Osteoblast (primary cell): ENCODE data around the gene CRAMP1. TPM values are rescaled to one million over a fixed set of nuclear protein-coding genes. Genes with fewer than 3 reads are reported as not detected.
A peak's percentile ranks its signal among the peaks of the same experiment; 100 is the strongest.

Experiments used
- DNase-seq: peaks from one replicate; pipeline ENCODE4 v3.0.0; 2011; ENCODE audit warnings: low spot score, mixed read lengths; ENCODE audit not compliant: insufficient read length; ENCODE audit errors: missing footprints
- H2AFZ ChIP-seq: 2 replicates; pipeline ENCODE4 v1.6.0; 2011; ENCODE audit warnings: mild to moderate bottlenecking, low read length
- H3K27ac ChIP-seq: 2 replicates; pipeline ENCODE4 v1.5.1; 2011; ENCODE audit warnings: mild to moderate bottlenecking, low read depth, low read length, moderate library complexity
- H3K27me3 ChIP-seq: 2 replicates; pipeline ENCODE4 v1.6.0; 2012; ENCODE audit warnings: mild to moderate bottlenecking, control low read depth, inconsistent platforms, low read length, moderate library complexity; ENCODE audit not compliant: insufficient read depth
- H3K36me3 ChIP-seq: 2 replicates; pipeline ENCODE4 v1.5.1; 2011; ENCODE audit warnings: mild to moderate bottlenecking, low read length, control low read depth, moderate library complexity; ENCODE audit not compliant: insufficient read depth
- H3K4me1 ChIP-seq: 2 replicates; pipeline ENCODE4 v1.5.1; 2011; ENCODE audit warnings: mild to moderate bottlenecking, low read length, control low read depth, moderate library complexity; ENCODE audit not compliant: insufficient read depth
- H3K4me2 ChIP-seq: 2 replicates; pipeline ENCODE4 v1.6.0; 2011; ENCODE audit warnings: mild to moderate bottlenecking, low read length; ENCODE audit not compliant: insufficient read depth
- H3K4me3 ChIP-seq: fragments of 200-600 bp; sonication (generic); 3 replicates; pipeline ENCODE4 v1.5.1; 2012; ENCODE audit warnings: mild to moderate bottlenecking, low read length, inconsistent platforms; ENCODE audit not compliant: insufficient read depth
- H3K79me2 ChIP-seq: 2 replicates; pipeline ENCODE4 v1.6.0; 2012; ENCODE audit warnings: mild to moderate bottlenecking, low read length, control low read depth, inconsistent platforms; ENCODE audit not compliant: insufficient read depth
- H3K9me3 ChIP-seq: 2 replicates; pipeline ENCODE4 v1.5.1; 2011; ENCODE audit warnings: low read depth, low read length, control low read depth
- H4K20me1 ChIP-seq: 2 replicates; pipeline ENCODE4 v1.6.0; 2012; ENCODE audit warnings: mild to moderate bottlenecking, low read length, control low read depth; ENCODE audit not compliant: insufficient read depth
- CTCF ChIP-seq: IDR thresholded peaks from 2 replicates; pipeline ENCODE4 v1.5.1; 2011; ENCODE audit warnings: mild to moderate bottlenecking, low read depth, low read length, moderate library complexity; ENCODE audit errors: extremely low read depth
- total RNA-seq: library from RNA; depleted of rRNA; stranded (reverse); fragments of >200 nt; gene quantifications from 2 replicates; pipeline ENCODE4 v1.2.3, GENCODE V29; 2012

The CRAMP1 gene
- total RNA-seq, 1 donor = 11.2 TPM

DNA sequence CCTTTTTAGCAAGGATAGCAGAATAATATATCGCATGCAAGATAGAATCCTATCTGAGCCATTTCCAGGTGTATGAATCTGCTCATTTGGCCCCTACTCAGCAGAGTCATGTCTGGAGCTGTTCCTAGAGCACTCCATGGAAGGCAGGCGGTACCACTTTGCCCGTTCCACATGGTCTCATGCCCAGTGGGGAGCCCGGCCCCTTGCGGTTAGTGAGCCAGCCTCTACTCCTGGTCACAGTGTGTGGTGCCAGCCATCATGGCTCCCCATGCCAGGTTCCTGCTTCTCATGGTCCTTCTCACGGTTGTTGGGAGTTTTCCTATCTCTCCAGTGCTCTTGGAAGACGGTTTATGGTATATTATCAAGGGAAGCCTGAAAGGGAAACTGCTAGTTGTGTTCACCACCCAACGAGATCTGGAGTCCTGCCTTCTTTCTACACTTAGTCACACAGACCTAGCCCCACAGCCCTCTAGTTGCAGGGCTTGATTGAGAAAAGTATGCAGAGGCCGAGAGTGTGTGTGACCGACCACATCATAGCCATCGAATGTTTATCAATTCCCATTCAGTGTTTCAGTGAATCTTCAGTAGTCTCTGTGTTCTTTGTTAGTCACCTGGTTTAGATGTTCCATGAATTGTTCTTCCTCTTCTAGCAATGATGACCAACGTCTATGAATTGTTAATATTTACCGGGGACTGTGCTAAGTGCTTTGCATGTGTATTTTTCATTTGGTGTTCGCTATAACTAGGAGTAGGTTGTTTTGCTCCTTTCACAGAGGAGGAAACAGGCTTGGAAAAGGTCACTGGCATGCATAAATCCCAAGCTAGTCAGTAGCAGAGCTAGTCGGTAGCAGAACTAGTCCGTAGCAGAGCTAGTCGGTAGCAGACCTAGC lies 75.5 kb downstream of the CRAMP1 start:
- no peaks in the 10 kb centered on the region for H3K27me3 ChIP-seq
- peaks cover 28% of the 10 kb centered on the region for H3K4me1 ChIP-seq
- peaks cover 47% of the 10 kb centered on the region for H3K36me3 ChIP-seq
- peaks cover 3% of the 10 kb centered on the region for H4K20me1 ChIP-seq
- H3K9me3 ChIP-seq = no peaks in the 10 kb centered on the region
- H2AFZ ChIP-seq = no peak overlapping the region
- no peak overlapping the region for H3K27ac ChIP-seq
- peaks cover 79% of the 10 kb centered on the region for H3K79me2 ChIP-seq
- no peak overlapping the region for H3K4me2 ChIP-seq
- no peak overlapping the region for H3K4me3 ChIP-seq
- TF ChIP-seq CTCF = no peak
- DNase-seq = no peak

GRCh38 chr16:1688807-1689560 lies 76.8 kb downstream of the CRAMP1 start:
- TF ChIP-seq CTCF = no peak
- H4K20me1 ChIP-seq = peaks cover 3% of the 10 kb centered on the region
- no peak for DNase-seq
- no peaks in the 10 kb centered on the region for H3K9me3 ChIP-seq
- no peak overlapping the region for H3K4me2 ChIP-seq
- H3K79me2 ChIP-seq = peaks cover 77% of the 10 kb centered on the region
- H3K27ac ChIP-seq = peak overlapping the region; percentile 58
- no peak overlapping the region for H3K4me3 ChIP-seq
- peaks cover 28% of the 10 kb centered on the region for H3K4me1 ChIP-seq
- H2AFZ ChIP-seq = no peak overlapping the region
- H3K36me3 ChIP-seq = peaks cover 54% of the 10 kb centered on the region
- H3K27me3 ChIP-seq = no peaks in the 10 kb centered on the region

- H3K27me3 ChIP-seq = no peaks in the 10 kb centered on the region
- peaks cover 28% of the 10 kb centered on the region for H3K4me1 ChIP-seq
- H3K9me3 ChIP-seq = no peaks in the 10 kb centered on the region
- H2AFZ ChIP-seq = no peak overlapping the region
- no peak overlapping the region for H3K4me2 ChIP-seq
- H4K20me1 ChIP-seq = peaks cover 3% of the 10 kb centered on the region
- no peak for DNase-seq
- H3K36me3 ChIP-seq = peaks cover 59% of the 10 kb centered on the region
- H3K27ac ChIP-seq = peak overlapping the region; percentile 58
- no peak for TF ChIP-seq CTCF
- no peak overlapping the region for H3K4me3 ChIP-seq
- H3K79me2 ChIP-seq = peaks cover 71% of the 10 kb centered on the region
Observed at GRCh38 chr16:1689853-1690252, 77.7 kb downstream of the CRAMP1 start.

DNA sequence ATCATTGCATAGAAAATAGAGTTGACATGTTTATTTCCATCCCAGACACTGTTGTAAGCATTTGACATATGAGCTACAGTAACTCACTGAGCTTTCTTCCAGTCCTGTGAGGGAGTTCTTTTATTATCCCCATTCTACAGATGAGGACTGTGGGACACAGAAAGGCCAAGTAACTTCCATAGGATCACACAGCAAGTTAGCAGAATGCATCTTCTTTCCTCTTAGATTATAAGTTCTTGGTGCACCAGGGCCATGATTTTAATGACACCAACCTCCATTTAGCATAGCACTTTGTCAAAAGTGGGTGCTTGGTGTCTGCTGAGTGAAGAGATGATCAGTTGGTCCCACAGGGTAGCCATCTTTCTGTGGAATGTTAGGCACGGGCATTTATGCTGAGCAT lies 78.7 kb downstream of the CRAMP1 start:
- no peak overlapping the region for H2AFZ ChIP-seq
- TF ChIP-seq CTCF = no peak
- H3K4me3 ChIP-seq = no peak overlapping the region
- H3K4me1 ChIP-seq = peaks cover 28% of the 10 kb centered on the region
- H3K79me2 ChIP-seq = peaks cover 64% of the 10 kb centered on the region
- no peaks in the 10 kb centered on the region for H3K9me3 ChIP-seq
- no peaks in the 10 kb centered on the region for H3K27me3 ChIP-seq
- H3K4me2 ChIP-seq = no peak overlapping the region
- DNase-seq = no peak
- H4K20me1 ChIP-seq = peaks cover 3% of the 10 kb centered on the region
- peaks cover 53% of the 10 kb centered on the region for H3K36me3 ChIP-seq
- peak overlapping the region; percentile 77 for H3K27ac ChIP-seq
